OCI-LY1 (cell line): ENCODE data around the gene B3GNT9.

Source experiments
- H2AFZ ChIP-seq: fragments of 200-600 bp; sonication (generic), shearing (Covaris generic); 2 replicates; pipeline ENCODE4 v1.6.0; 2014; ENCODE audit warnings: antibody characterized with exemption, mild to moderate bottlenecking, low read length
- H3F3A ChIP-seq: fragments of 200-600 bp; sonication (generic), shearing (Covaris generic); 2 replicates; pipeline ENCODE4 v1.6.0; 2014; ENCODE audit warnings: mild to moderate bottlenecking, antibody characterized with exemption, low read length, moderate library complexity; ENCODE audit not compliant: insufficient read depth
- H3K27ac ChIP-seq: fragments of 200-600 bp; sonication (generic); 2 replicates; pipeline ENCODE4 v1.5.1; 2014; ENCODE audit warnings: low read length, mixed run types, mild to moderate bottlenecking, low read depth; ENCODE audit not compliant: poor library complexity, severe bottlenecking
- H3K27me3 ChIP-seq: fragments of 200-600 bp; sonication (generic); 2 replicates; pipeline ENCODE4 v1.6.0; 2014; ENCODE audit warnings: antibody characterized with exemption, mild to moderate bottlenecking, low read length, moderate library complexity; ENCODE audit not compliant: insufficient read depth
- H3K36me3 ChIP-seq: fragments of 200-600 bp; sonication (generic); 2 replicates; pipeline ENCODE4 v1.6.1; 2014; ENCODE audit warnings: mild to moderate bottlenecking, antibody characterized with exemption, low read length, moderate library complexity, mixed read lengths; ENCODE audit not compliant: insufficient read depth
- H3K4me1 ChIP-seq: fragments of 200-600 bp; sonication (generic); 2 replicates; pipeline ENCODE4 v1.5.1; 2014; ENCODE audit warnings: mild to moderate bottlenecking, low read length, moderate library complexity; ENCODE audit not compliant: insufficient read depth, severe bottlenecking
- H3K4me2 ChIP-seq: fragments of 200-600 bp; sonication (generic), shearing (Covaris generic); 2 replicates; pipeline ENCODE4 v1.6.1; 2014; ENCODE audit warnings: low read length
- H3K4me3 ChIP-seq: fragments of 200-600 bp; sonication (generic); 2 replicates; pipeline ENCODE4 v1.5.1; 2014; ENCODE audit warnings: low read length, low read depth, mild to moderate bottlenecking, mixed read lengths; ENCODE audit not compliant: poor library complexity, severe bottlenecking
- H3K79me2 ChIP-seq: fragments of 200-600 bp; shearing (Covaris generic); 2 replicates; pipeline ENCODE4 v1.6.1; 2016; ENCODE audit warnings: mixed run types, low read length, mixed read lengths; ENCODE audit not compliant: insufficient read depth
- H3K9ac ChIP-seq: fragments of 200-600 bp; sonication (generic), shearing (Covaris generic); 2 replicates; pipeline ENCODE4 v1.6.1; 2014; ENCODE audit warnings: mild to moderate bottlenecking, low read length, mixed read lengths
- H3K9me2 ChIP-seq: fragments of 200-600 bp; sonication (generic), shearing (Covaris generic); 2 replicates; pipeline ENCODE4 v1.6.1; 2014; ENCODE audit warnings: low read depth, mild to moderate bottlenecking, low read length, mixed read lengths
- H3K9me3 ChIP-seq: fragments of 200-600 bp; shearing (Covaris generic); 2 replicates; pipeline ENCODE4 v1.6.1; 2014; ENCODE audit warnings: low read length, mixed read lengths
- H4K20me1 ChIP-seq: fragments of 200-600 bp; sonication (generic), shearing (Covaris generic); 2 replicates; pipeline ENCODE4 v1.6.0; 2016; ENCODE audit warnings: mild to moderate bottlenecking, low read length; ENCODE audit not compliant: insufficient read depth
- CTCF ChIP-seq: fragments of 200-600 bp; sonication (generic), shearing (Covaris generic); IDR thresholded peaks from 2 replicates; pipeline ENCODE4 v1.5.1; 2017; ENCODE audit warnings: mild to moderate bottlenecking, antibody characterized with exemption, low read length, moderate library complexity, mixed read lengths
- EZH2 ChIP-seq: fragments of 200-600 bp; sonication (generic), shearing (Covaris generic); IDR thresholded peaks from 2 replicates; pipeline ENCODE4 v1.8.0; 2017; ENCODE audit warnings: borderline replicate concordance, mixed run types, mild to moderate bottlenecking, antibody characterized with exemption, low read length, moderate library complexity, mixed read lengths

The B3GNT9 gene

GRCh38 chr16:67147437-67148140 is 3.2 kb downstream of the B3GNT9 start:
- H3K4me3 ChIP-seq, result no peak overlapping the region
- H2AFZ ChIP-seq, result no peak overlapping the region
- H3F3A ChIP-seq, result no peaks in the 10 kb centered on the region
- peaks cover 56% of the 10 kb centered on the region for H3K36me3 ChIP-seq
- H3K9me2 ChIP-seq, result no peaks in the 10 kb centered on the region
- H3K9ac ChIP-seq, result no peak overlapping the region
- no peak for TF ChIP-seq CTCF
- no peak for TF ChIP-seq EZH2
- no peaks in the 10 kb centered on the region for H3K79me2 ChIP-seq
- H3K9me3 ChIP-seq, result no peaks in the 10 kb centered on the region
- peaks cover 5% of the 10 kb centered on the region for H3K4me1 ChIP-seq
- H3K27ac ChIP-seq, result no peak overlapping the region
- no peaks in the 10 kb centered on the region for H4K20me1 ChIP-seq
- H3K27me3 ChIP-seq, result no peaks in the 10 kb centered on the region
- H3K4me2 ChIP-seq, result no peak overlapping the region

- Histone ChIP-seq H3K27ac (no peak overlapping the region), H3K4me3 (no peak overlapping the region), H3K36me3 (peaks cover 64% of the 10 kb centered on the region), H3K27me3 (no peaks in the 10 kb centered on the region), H3K9me3 (no peaks in the 10 kb centered on the region), H3K9me2 (no peaks in the 10 kb centered on the region), H2AFZ (no peak overlapping the region), H3K9ac (no peak overlapping the region), H3K79me2 (no peaks in the 10 kb centered on the region), H3F3A (no peaks in the 10 kb centered on the region), H3K4me1 (peaks cover 5% of the 10 kb centered on the region), H4K20me1 (no peaks in the 10 kb centered on the region), H3K4me2 (no peak overlapping the region)
- peak; percentile 5; the same call in 1 of the 2 replicates for TF ChIP-seq CTCF
- TF ChIP-seq EZH2, result no peak
Measured at GRCh38 chr16:67146523-67147357, 4.1 kb downstream of the B3GNT9 start.

GRCh38 chr16:67145746-67146145 is 5.1 kb downstream of the B3GNT9 start:
- no peak overlapping the region for H3K4me2 ChIP-seq
- no peaks in the 10 kb centered on the region for H3K9me2 ChIP-seq
- no peaks in the 10 kb centered on the region for H3K9me3 ChIP-seq
- H3K4me1 ChIP-seq, result peaks cover 5% of the 10 kb centered on the region
- H3K9ac ChIP-seq, result no peak overlapping the region
- no peaks in the 10 kb centered on the region for H3F3A ChIP-seq
- no peak overlapping the region for H3K4me3 ChIP-seq
- H4K20me1 ChIP-seq, result no peaks in the 10 kb centered on the region
- peaks cover 74% of the 10 kb centered on the region for H3K36me3 ChIP-seq
- H3K27me3 ChIP-seq, result no peaks in the 10 kb centered on the region
- no peak overlapping the region for H2AFZ ChIP-seq
- TF ChIP-seq EZH2, result no peak
- no peak for TF ChIP-seq CTCF
- H3K27ac ChIP-seq, result no peak overlapping the region
- no peaks in the 10 kb centered on the region for H3K79me2 ChIP-seq
